Endometrial microvascular endothelial cells (primary cell): ENCODE measurements around the gene KLHL2. TPM values are rescaled to one million over a fixed set of nuclear protein-coding genes. Genes with fewer than 3 reads are reported as not detected.
"Not testable (repeated sequence)": the region's sequence is repeated elsewhere in the genome, so short reads cannot be mapped to it uniquely, and the experiment has no call there.

Source experiments
- in situ Hi-C: cut with HindIII; loops from 2 replicates; pipeline ENCODE4 v1.10.0; 2017; ENCODE audit warnings: low sequenced_read_pairs, low pct_unique_long_range_greater_than_20kb; ENCODE audit errors: inconsistent ontology term
- total RNA-seq: library from RNA; depleted of rRNA; stranded (reverse); fragments of >200 nt; gene quantifications from one replicate; pipeline ENCODE4 v1.2.3, GENCODE V29; 2015; ENCODE audit errors: inconsistent ontology term

The KLHL2 gene
- total RNA-seq, 1 donor from 2014 or later: 32.3 TPM

- in situ Hi-C loops: no loop called here
Measured at GRCh38 chr4:165312506-165312905, 105.1 kb downstream of the KLHL2 start.

GRCh38 chr4:165319030-165319429 lies 111.7 kb downstream of the KLHL2 start:
- in situ Hi-C loops: no loop called here

- in situ Hi-C loops: no loop called here
Measured at GRCh38 chr4:165319509-165319908, 112.1 kb downstream of the KLHL2 start.

- in situ Hi-C loops: loop anchor here (10.0 kb wide), 1 partner anchor 120 kb away; the partner anchor contains the start of gene KLHL2
Measured at GRCh38 chr4:165324236-165324917, 117.0 kb downstream of the KLHL2 start.

- in situ Hi-C loops: loop anchor here (10.0 kb wide), 1 partner anchor 120 kb away; the partner anchor contains the start of gene KLHL2
Measured at GRCh38 chr4:165324918-165325304, 117.5 kb downstream of the KLHL2 start.

GRCh38 chr4:165325732-165326512 lies 118.6 kb downstream of the KLHL2 start:
- in situ Hi-C loops: loop anchor here (10.0 kb wide), 1 partner anchor 121 kb away; the partner anchor contains the start of gene KLHL2

GRCh38 chr4:165326831-165327210 lies 119.5 kb downstream of the KLHL2 start:
- in situ Hi-C loops: loop anchor here (10.0 kb wide), 1 partner anchor 122 kb away; the partner anchor contains the start of gene KLHL2

GRCh38 chr4:165327211-165328100 lies 120.1 kb downstream of the KLHL2 start, which contains the start of gene MSMO1:
MSMO1 (plus strand) TSS chr4:165327669; CDS start chr4:165333371, 5,702 bp downstream.
- in situ Hi-C loops: loop anchor here (10.0 kb wide), 1 partner anchor 123 kb away; the partner anchor contains the start of gene KLHL2

- in situ Hi-C loops: loop anchor here (10.0 kb wide), 1 partner anchor 123 kb away; the partner anchor contains the start of gene KLHL2
Measured at GRCh38 chr4:165328101-165328425, 120.7 kb downstream of the KLHL2 start.

- in situ Hi-C loops: loop anchor here (10.0 kb wide), 1 partner anchor 124 kb away; the partner anchor contains the start of gene KLHL2
Measured at GRCh38 chr4:165328708-165329107, 121.3 kb downstream of the KLHL2 start.

- in situ Hi-C loops: no loop called here
Measured at GRCh38 chr4:165330071-165330470, 122.7 kb downstream of the KLHL2 start.

GRCh38 chr4:165330666-165331065 lies 123.3 kb downstream of the KLHL2 start:
- in situ Hi-C loops: no loop called here

GRCh38 chr4:165331359-165331758 lies 124.0 kb downstream of the KLHL2 start:
- in situ Hi-C loops: no loop called here

GRCh38 chr4:165331823-165332222 lies 124.5 kb downstream of the KLHL2 start:
- in situ Hi-C loops: no loop called here

- in situ Hi-C loops: no loop called here
Measured at GRCh38 chr4:165332502-165332901, 125.1 kb downstream of the KLHL2 start.

- in situ Hi-C loops: no loop called here
Measured at GRCh38 chr4:165335163-165335703, 127.9 kb downstream of the KLHL2 start.

- in situ Hi-C loops: no loop called here
Measured at GRCh38 chr4:165336743-165337142, 129.4 kb downstream of the KLHL2 start.

- in situ Hi-C loops: not testable (repeated sequence)
Measured at GRCh38 chr4:165342340-165342739, 135.0 kb downstream of the KLHL2 start.
